Large intestine (tissue), 3 donors: ENCODE data around the gene GLG1. TPM values are rescaled to one million over a fixed set of nuclear protein-coding genes. Genes with fewer than 3 reads are reported as not detected.
"Not testable (repeated sequence)": the region's sequence is repeated elsewhere in the genome, so short reads cannot be mapped to it uniquely, and the experiment has no call there.

Experiments
- DNase-seq, 2 donors: peaks; one replicate each; pipeline versions ENCODE4 v3.0.0 to v3.0.0-alpha.2; 2013
- H3K27ac ChIP-seq: one replicate; pipeline ENCODE4 v1.5.1; 2013; ENCODE audit warnings: low read length
- H3K27me3 ChIP-seq: 2 replicates; pipeline ENCODE4 v1.6.1; 2013; ENCODE audit warnings: low read length; ENCODE audit not compliant: control insufficient read depth, insufficient read depth
- H3K36me3 ChIP-seq: 2 replicates; pipeline ENCODE4 v1.6.1; 2013; ENCODE audit warnings: low read length; ENCODE audit not compliant: control insufficient read depth, insufficient read depth
- H3K4me1 ChIP-seq: one replicate; pipeline ENCODE4 v1.6.1; 2013; ENCODE audit warnings: low read length; ENCODE audit not compliant: control insufficient read depth, insufficient read depth
- H3K4me3 ChIP-seq: one replicate; pipeline ENCODE4 v1.5.1; 2013; ENCODE audit warnings: low read length
- H3K9me3 ChIP-seq: one replicate; pipeline ENCODE4 v1.6.1; 2013; ENCODE audit warnings: mild to moderate bottlenecking, low read depth, low read length, moderate library complexity; ENCODE audit not compliant: control insufficient read depth
- WGBS: methylation state at CpG from one replicate; pipeline ENCODE4 v1.1.5; 2013; ENCODE audit warnings: low lambda C conversion rate; ENCODE audit not compliant: insufficient coverage; 5-methylcytosine and 5-hydroxymethylcytosine counted together
- polyA plus RNA-seq: library from polyadenylated mRNA; unstranded; fragments of 120-200 nt; gene quantifications from one replicate; pipeline ENCODE4 v1.2.1, GENCODE V29; 2013

The GLG1 gene
- polyA plus RNA-seq, 1 donor: 87.7 TPM

DNA sequence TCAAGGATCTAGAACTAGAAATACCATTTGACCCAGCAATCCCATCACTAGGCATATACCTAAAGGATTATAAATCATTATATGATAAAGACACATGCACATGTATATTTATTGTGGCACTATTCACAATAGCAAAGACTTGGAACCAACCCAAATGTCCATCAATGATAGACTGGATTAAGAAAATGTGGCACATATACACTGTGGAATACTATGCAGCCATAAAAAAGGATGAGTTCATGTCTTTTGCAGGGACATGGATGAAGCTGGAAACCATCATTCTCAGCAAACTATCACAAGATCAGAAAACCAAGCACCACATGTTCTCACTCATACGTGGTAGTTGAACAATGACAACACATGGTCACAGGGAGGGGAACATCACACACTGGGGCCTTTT lies 88.0 kb downstream of the GLG1 start:
- H3K4me1 ChIP-seq, H3K27me3 ChIP-seq: not testable (repeated sequence)
- no CpG with 5 or more reads among the region's 1 CpG for WGBS

DNA sequence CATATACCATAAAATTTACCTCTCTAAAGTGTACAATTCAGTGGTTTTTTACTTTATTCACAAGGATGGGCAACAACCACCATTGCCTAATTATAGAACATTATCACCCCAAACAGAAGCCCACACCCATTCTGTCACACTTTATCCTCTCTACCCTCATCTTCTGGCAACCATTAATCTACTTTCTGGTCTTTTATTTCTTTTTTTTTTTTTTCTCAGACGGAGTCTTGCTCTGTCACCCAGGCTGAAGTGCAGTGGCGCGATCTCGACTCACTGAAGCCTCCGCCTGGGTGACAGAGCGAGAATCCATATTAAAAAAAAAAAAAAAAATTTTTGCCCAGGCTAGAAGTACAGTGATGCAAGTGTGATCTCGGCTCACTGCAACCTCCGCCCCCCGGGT lies 95.0 kb downstream of the GLG1 start:
- Histone ChIP-seq H3K27me3 (no peaks in the 10 kb centered on the region), H3K9me3 (no peaks in the 10 kb centered on the region), H3K36me3 (peaks cover 7% of the 10 kb centered on the region), H3K4me3 (no peak overlapping the region), H3K27ac (no peak overlapping the region), H3K4me1 (no peaks in the 10 kb centered on the region)
- no CpG with 5 or more reads among the region's 9 CpGs for WGBS
- DNase-seq: no peak

More for the DNA sequence above, 88.0 kb downstream of the GLG1 start:
- not testable (repeated sequence) for DNase-seq, H3K9me3 ChIP-seq, H3K36me3 ChIP-seq, H3K27ac ChIP-seq, H3K4me3 ChIP-seq

DNA sequence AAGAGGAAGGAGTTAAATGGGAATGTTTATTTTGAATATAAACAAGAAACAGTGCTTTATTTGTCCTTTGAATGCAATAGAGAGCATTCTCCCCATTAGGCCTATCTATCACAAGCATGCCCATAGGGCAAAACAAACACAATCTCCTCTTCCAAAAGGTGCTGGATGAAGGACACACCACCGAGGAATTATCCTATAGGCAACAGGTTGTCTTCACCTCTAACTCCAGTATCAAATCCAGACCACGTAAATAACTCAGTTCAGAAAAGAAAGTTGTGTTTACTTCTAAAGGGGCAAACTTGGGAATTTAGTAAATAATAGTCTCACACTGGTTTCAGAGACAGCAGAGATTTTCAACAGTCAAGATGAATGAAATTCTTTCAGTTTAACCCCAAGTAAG lies 101.9 kb downstream of the GLG1 start:
- no peak for DNase-seq
- peaks cover 34% of the 10 kb centered on the region for H3K36me3 ChIP-seq
- no CpG with 5 or more reads among the region's 2 CpGs for WGBS
- no peak overlapping the region for H3K27ac ChIP-seq
- no peaks in the 10 kb centered on the region for H3K4me1 ChIP-seq
- no peak overlapping the region for H3K4me3 ChIP-seq
- no peaks in the 10 kb centered on the region for H3K9me3 ChIP-seq
- H3K27me3 ChIP-seq: no peaks in the 10 kb centered on the region

DNA sequence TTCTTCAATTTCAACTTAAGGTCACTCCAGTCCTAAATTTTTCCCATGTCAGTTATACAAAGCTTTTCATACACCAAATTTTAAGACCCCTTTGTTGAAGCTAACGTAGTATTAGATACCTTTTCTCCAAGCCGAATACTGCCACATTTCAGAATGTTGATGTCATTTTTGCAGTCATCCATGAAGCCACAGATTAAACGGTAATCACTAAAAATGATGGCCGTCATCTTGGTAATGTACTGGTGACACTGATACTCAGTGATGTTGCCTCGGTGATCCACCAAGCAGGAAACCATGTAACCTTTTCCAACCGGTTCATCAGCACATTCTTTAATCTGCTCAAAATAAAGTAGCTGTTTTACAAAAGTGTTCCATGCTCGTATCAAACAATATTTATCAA lies 103.5 kb downstream of the GLG1 start:
- Histone ChIP-seq H3K27me3 (no peaks in the 10 kb centered on the region), H3K27ac (no peak overlapping the region), H3K4me3 (no peak overlapping the region), H3K9me3 (no peaks in the 10 kb centered on the region), H3K4me1 (no peaks in the 10 kb centered on the region), H3K36me3 (peaks cover 32% of the 10 kb centered on the region)
- WGBS: 91% methylated on average over 4 of the region's 7 CpGs
- DNase-seq: no peak

DNA sequence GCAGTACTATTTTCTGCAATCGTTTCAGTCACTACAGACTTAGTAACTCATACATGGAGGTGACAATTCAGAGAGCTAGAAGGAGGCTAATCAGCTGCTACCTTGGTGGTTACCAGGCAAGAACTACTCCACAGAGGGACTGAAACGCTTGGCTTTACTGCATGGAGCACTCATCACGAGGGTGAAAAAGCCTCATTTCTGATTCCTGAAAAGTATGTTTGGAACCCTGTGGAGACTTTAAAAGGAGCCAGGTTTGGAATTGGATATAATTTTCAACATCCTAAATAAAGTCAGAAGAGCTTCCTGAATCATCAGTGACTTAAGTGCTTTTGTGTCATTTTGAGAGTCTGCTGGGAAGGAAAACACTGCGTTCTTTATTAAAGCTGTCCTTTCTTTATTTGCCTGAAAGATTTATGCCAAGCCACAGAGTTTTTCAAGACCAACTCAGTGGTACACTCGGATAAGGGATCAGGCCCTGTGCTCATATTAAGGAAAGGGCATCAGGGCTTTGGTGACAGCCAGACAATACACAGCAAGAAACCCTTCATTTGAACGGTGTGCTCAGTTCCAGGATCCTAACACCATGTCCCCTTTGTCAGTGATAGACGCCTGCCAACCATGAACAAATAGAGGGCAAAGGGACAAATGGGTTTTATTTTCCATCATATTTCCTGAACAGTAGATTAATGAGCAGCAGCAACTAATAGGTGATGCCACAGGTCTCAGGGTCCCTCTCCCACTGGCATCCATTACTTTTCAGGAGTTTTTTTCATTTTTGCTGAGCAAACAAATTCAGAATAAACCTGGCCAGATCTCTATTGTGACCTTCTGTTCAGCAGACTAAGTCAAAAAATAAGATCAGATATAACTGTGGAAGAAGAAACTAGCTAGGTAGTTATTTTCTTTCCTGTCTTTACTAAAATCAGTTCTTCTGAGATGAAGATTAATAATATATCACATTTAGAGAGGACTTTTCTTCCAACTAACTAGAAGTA lies 105.1 kb downstream of the GLG1 start:
- Histone ChIP-seq H3K4me3 (no peak overlapping the region), H3K27ac (no peak overlapping the region), H3K36me3 (peaks cover 27% of the 10 kb centered on the region), H3K4me1 (no peaks in the 10 kb centered on the region), H3K27me3 (no peaks in the 10 kb centered on the region), H3K9me3 (no peaks in the 10 kb centered on the region)
- no CpG with 5 or more reads among the region's 7 CpGs for WGBS
- DNase-seq: no peak

DNA sequence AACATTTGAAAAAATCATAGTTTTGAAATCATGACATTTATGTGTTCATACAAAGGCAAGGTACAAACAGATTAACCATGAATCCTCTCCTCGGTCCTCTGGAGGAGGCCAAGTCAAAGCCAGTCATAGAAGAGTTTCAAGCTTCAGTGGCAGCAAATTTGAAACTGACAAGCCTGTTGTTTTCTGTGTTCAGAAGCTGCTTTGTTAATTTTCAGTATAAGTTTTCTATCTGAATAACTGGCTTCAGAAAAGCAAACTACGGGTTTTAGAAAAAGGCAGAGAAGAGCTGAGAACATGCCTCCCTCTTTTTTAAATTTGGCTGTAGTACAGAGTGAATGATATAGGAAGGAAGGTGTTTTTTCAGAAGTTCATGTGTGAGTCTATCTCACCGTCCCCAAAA lies 106.0 kb downstream of the GLG1 start:
- H3K27ac ChIP-seq: no peak overlapping the region
- H3K9me3 ChIP-seq: no peaks in the 10 kb centered on the region
- peaks cover 32% of the 10 kb centered on the region for H3K36me3 ChIP-seq
- 90% methylated on average over 2 of the region's 3 CpGs for WGBS
- H3K4me1 ChIP-seq: no peaks in the 10 kb centered on the region
- DNase-seq: no peak
- no peaks in the 10 kb centered on the region for H3K27me3 ChIP-seq
- H3K4me3 ChIP-seq: no peak overlapping the region

DNA sequence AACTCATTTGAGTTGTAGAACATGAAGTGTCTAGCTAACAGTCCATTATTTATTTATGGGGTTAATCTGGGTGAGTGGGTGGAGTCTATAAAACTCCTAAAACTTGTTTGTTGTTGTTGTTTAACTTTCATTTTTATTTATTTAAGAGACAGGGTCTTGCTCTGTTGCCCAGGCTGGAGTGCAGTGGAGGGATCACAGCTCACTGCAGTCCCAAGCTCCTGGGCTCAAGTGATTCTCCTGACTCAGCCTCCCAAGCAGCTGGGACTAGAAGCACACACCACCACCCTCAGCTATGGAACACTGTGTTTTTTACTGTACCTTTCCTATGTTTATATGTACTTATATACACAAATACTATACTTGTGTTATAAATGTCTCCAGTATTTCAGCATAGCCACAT lies 107.8 kb downstream of the GLG1 start:
- Histone ChIP-seq H3K4me3 (no peak overlapping the region), H3K27me3 (no peaks in the 10 kb centered on the region), H3K36me3 (peaks cover 34% of the 10 kb centered on the region), H3K4me1 (no peaks in the 10 kb centered on the region), H3K9me3 (no peaks in the 10 kb centered on the region), H3K27ac (no peak overlapping the region)
- DNase-seq: no peak

DNA sequence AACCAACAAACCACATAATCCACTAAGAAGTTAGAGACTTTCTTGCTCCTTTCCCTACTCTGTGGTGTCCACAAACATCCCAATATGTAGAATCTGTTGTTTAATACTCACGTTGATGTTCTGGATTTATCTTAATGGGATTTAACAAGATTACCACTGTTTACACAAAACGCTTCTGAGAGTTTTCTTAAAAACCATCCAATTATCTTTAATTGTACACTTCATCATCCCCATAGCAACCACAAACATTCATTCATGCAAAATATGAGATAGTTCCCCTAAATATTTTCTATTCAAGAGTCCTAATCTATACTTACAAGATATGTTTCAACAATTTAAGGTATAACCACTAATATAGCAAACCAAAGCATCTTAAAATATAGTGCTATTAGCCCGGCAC lies 109.2 kb downstream of the GLG1 start:
- Histone ChIP-seq H3K27ac (no peak overlapping the region), H3K36me3 (peaks cover 33% of the 10 kb centered on the region), H3K27me3 (no peaks in the 10 kb centered on the region), H3K4me1 (no peaks in the 10 kb centered on the region), H3K4me3 (no peak overlapping the region), H3K9me3 (no peaks in the 10 kb centered on the region)
- no peak for DNase-seq
- WGBS: 46% methylated on average over 2 of the region's 3 CpGs

DNA sequence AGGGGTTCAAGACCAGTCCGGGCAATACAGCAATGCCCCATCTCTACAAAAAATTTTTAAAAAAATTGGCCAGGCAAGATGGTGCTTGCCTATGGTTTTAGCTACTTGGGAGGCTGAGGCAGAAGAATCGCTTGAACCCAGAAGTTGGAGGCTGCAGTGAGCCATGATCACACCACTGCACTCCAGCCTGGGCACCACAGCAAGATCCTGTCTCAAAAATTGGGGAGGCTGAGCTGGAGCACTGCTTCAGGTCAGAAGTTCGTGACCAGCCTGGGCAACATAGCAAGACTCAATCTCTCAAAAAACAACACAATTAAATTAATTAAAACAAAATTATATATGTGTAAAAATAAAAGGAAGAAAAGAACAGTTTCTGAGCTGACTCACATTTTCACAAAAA lies 110.9 kb downstream of the GLG1 start:
- DNase-seq: no peak
- no peak overlapping the region for H3K4me3 ChIP-seq
- no peak overlapping the region for H3K27ac ChIP-seq
- H3K4me1 ChIP-seq: no peaks in the 10 kb centered on the region
- H3K36me3 ChIP-seq: peaks cover 33% of the 10 kb centered on the region
- 100% methylated on average over 1 of the region's 3 CpGs for WGBS
- H3K9me3 ChIP-seq: no peaks in the 10 kb centered on the region
- H3K27me3 ChIP-seq: no peaks in the 10 kb centered on the region

DNA sequence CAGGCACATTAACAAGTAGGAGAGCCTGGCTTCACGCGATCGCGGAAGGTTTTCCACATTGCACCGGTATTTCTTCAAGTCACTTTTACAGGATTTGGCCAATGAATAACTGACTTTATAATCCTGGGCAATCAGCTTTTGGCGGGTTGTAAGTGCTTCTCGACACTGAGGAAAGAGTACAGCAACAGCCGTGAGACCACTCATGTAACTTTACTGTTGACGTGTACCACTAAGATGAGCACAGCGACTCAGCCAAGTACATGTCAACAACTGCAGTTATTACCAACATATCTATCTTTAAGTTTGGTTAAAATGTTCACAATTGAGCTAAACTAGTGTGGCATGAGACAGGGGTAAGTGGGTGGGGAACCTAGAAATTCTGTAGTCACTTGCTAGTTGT lies 113.9 kb downstream of the GLG1 start:
- no CpG with 5 or more reads among the region's 10 CpGs for WGBS
- Histone ChIP-seq H3K4me3 (no peak overlapping the region), H3K27me3 (no peaks in the 10 kb centered on the region), H3K27ac (no peak overlapping the region), H3K9me3 (no peaks in the 10 kb centered on the region), H3K36me3 (peaks cover 55% of the 10 kb centered on the region), H3K4me1 (no peaks in the 10 kb centered on the region)
- no peak for DNase-seq
